D341Med (cell line): ENCODE results near the gene EFEMP1.

Experiments
- DNase-seq: peaks from one replicate; pipeline ENCODE4 v3.0.0; 2012; ENCODE audit warnings: low spot score

EFEMP1 gene

GRCh38 chr2:55923091-55923981 lies at the start of gene EFEMP1:
Gene EFEMP1 (minus strand): TSS chr2:55923782. CDS start chr2:55922440, 1,342 bp downstream.
- DNase-seq: peak; percentile 48

GRCh38 chr2:55970500-55970899 lies 46.9 kb upstream of the EFEMP1 start:
- no peak for DNase-seq

- DNase-seq: no peak
These were observed 45.4 kb upstream of the EFEMP1 start for GRCh38 chr2:55968941-55969340.

- DNase-seq: no peak
These were observed 43.0 kb upstream of the EFEMP1 start for GRCh38 chr2:55966401-55967118.

GRCh38 chr2:55965966-55966365 lies 42.4 kb upstream of the EFEMP1 start:
- DNase-seq: no peak

- DNase-seq: no peak
These were observed 41.7 kb upstream of the EFEMP1 start for GRCh38 chr2:55965276-55965675.

- no peak for DNase-seq
These were observed 39.3 kb upstream of the EFEMP1 start for GRCh38 chr2:55962915-55963314.

GRCh38 chr2:55961318-55961911 lies 37.8 kb upstream of the EFEMP1 start:
- DNase-seq: peak; percentile 37

GRCh38 chr2:55958756-55959155 lies 35.2 kb upstream of the EFEMP1 start:
- DNase-seq: no peak

- no peak for DNase-seq
These were observed 33.6 kb upstream of the EFEMP1 start for GRCh38 chr2:55957142-55957541.

- DNase-seq: no peak
These were observed 30.9 kb upstream of the EFEMP1 start for GRCh38 chr2:55954306-55955035.

GRCh38 chr2:55952415-55952814 lies 28.8 kb upstream of the EFEMP1 start:
- DNase-seq: no peak

GRCh38 chr2:55951533-55951932 lies 28.0 kb upstream of the EFEMP1 start:
- no peak for DNase-seq

- DNase-seq: no peak
These were observed 26.0 kb upstream of the EFEMP1 start for GRCh38 chr2:55949613-55950012.

GRCh38 chr2:55949211-55949610 lies 25.6 kb upstream of the EFEMP1 start:
- no peak for DNase-seq

GRCh38 chr2:55948176-55948923 lies 24.8 kb upstream of the EFEMP1 start:
- DNase-seq: no peak

- no peak for DNase-seq
These were observed 24.2 kb upstream of the EFEMP1 start for GRCh38 chr2:55947752-55948151.

GRCh38 chr2:55946793-55947192 lies 23.2 kb upstream of the EFEMP1 start:
- no peak for DNase-seq

- DNase-seq: no peak
These were observed 19.9 kb upstream of the EFEMP1 start for GRCh38 chr2:55943466-55943865.

GRCh38 chr2:55936351-55936750 lies 12.8 kb upstream of the EFEMP1 start:
- no peak for DNase-seq

- no peak for DNase-seq
These were observed 10.8 kb upstream of the EFEMP1 start for GRCh38 chr2:55934337-55934736.
